Tibial nerve (tissue), 4 donors: ENCODE measurements around the gene PDSS2. TPM values are rescaled to one million over a fixed set of nuclear protein-coding genes. Genes with fewer than 3 reads are reported as not detected.

Experiments used
- DNase-seq, 2 donors: peaks; one replicate each; pipeline ENCODE4 v3.0.0-alpha.2; 2019; ENCODE audit warnings: low spot score in 2 of 2
- H3K27ac ChIP-seq, 4 donors: fragments of 200-600 bp; sonication (generic) in 3 of 4; one replicate each; pipeline ENCODE4 v1.5.1; 2017 to 2019; ENCODE audit warnings: mild to moderate bottlenecking in 1 of 4
- H3K27me3 ChIP-seq, 2 donors: fragments of 200-600 bp; sonication (generic) in 1 of 2; one replicate each; pipeline versions ENCODE4 v1.5.1 to v1.6.0; 2017 to 2019
- H3K36me3 ChIP-seq, 3 donors: fragments of 200-600 bp; sonication (generic); one replicate each; pipeline ENCODE4 v1.5.1; 2018 to 2019
- H3K4me1 ChIP-seq, 4 donors: fragments of 200-600 bp; sonication (generic) in 3 of 4; one replicate each; pipeline ENCODE4 v1.5.1; 2017 to 2019
- H3K4me3 ChIP-seq, 4 donors: fragments of 200-600 bp; sonication (generic) in 3 of 4; one replicate each; pipeline ENCODE4 v1.5.1; 2017 to 2019; ENCODE audit warnings: mild to moderate bottlenecking in 1 of 4, moderate library complexity in 1 of 4
- H3K9me3 ChIP-seq, 4 donors: fragments of 200-600 bp; sonication (generic) in 3 of 4; one replicate each; pipeline ENCODE4 v1.5.1; 2017 to 2019
- CTCF ChIP-seq, 5 experiments: fragments of 200-600 bp in 3 of 5; fragments of 450-650 bp in 2 of 5; sonication (generic) in 3 of 5; IDR thresholded peaks; one replicate each; pipeline ENCODE4 v1.5.1; 2016 to 2019; ENCODE audit warnings: antibody characterized with exemption in 5 of 5, mild to moderate bottlenecking in 3 of 5, moderate library complexity in 2 of 5
- EP300 ChIP-seq, 2 donors: sonication (generic); formaldehyde crosslinking; IDR thresholded peaks; one replicate each; pipeline ENCODE4 v1.6.1; 2017; ENCODE audit warnings: antibody characterized with exemption in 2 of 2, mild to moderate bottlenecking in 1 of 2
- POLR2A ChIP-seq, 2 donors: fragments of 450-650 bp; IDR thresholded peaks; one replicate each; pipeline ENCODE4 v1.6.1; 2017; ENCODE audit warnings: antibody characterized with exemption in 2 of 2, mild to moderate bottlenecking in 2 of 2, moderate library complexity in 2 of 2
- WGBS, 2 donors: methylation state at CpG; one replicate each; pipeline ENCODE4 v1.1.5; 2018; 5-methylcytosine and 5-hydroxymethylcytosine counted together
- total RNA-seq, 4 donors: library from RNA; depleted of rRNA; stranded (reverse); fragments of >200 nt; gene quantifications; one replicate each; pipeline ENCODE4 v1.1.0, GENCODE V29; 2016

PDSS2 gene
- total RNA-seq, 4 donors from 2014 or later = 8.2 to 9.4 (median 8.6) TPM

- 89 to 97% methylated on average over 1 of the region's 1 CpG for WGBS, 2 donors
- Histone ChIP-seq H3K36me3 (peaks cover 0 to 27% (median 0%) of the 10 kb centered on the region in 3 donors), H3K27ac (no peak overlapping the region), H3K9me3 (peaks cover 0 to 37% (median 5%) of the 10 kb centered on the region in 4 donors), H3K4me1 (no peaks in the 10 kb centered on the region), H3K27me3 (no peaks in the 10 kb centered on the region), H3K4me3 (no peak overlapping the region)
- TF ChIP-seq EP300 (IDR thresholded peaks at IDR 0.05) = no peak
- no peak for TF ChIP-seq CTCF (IDR thresholded peaks at IDR 0.05)
- no peak for TF ChIP-seq POLR2A (IDR thresholded peaks at IDR 0.05)
- DNase-seq = no peak
Measured at GRCh38 chr6:107396211-107396610, 63.2 kb downstream of the PDSS2 start.

- DNase-seq = no peak
- peaks cover 0 to 13% (median 0%) of the 10 kb centered on the region in 3 donors for H3K36me3 ChIP-seq
- no peaks in the 10 kb centered on the region for H3K27me3 ChIP-seq
- peaks cover 0 to 28% (median 3%) of the 10 kb centered on the region in 4 donors for H3K9me3 ChIP-seq
- H3K4me3 ChIP-seq = no peak overlapping the region
- no peak overlapping the region for H3K27ac ChIP-seq
- 94 to 100% methylated on average over 2 of the region's 2 CpGs for WGBS, 2 donors
- no peaks in the 10 kb centered on the region for H3K4me1 ChIP-seq
- TF ChIP-seq EP300 (IDR thresholded peaks at IDR 0.05) (no peak), CTCF (IDR thresholded peaks at IDR 0.05) (no peak), POLR2A (IDR thresholded peaks at IDR 0.05) (no peak)
Measured at GRCh38 chr6:107392069-107392468, 67.3 kb downstream of the PDSS2 start.

GRCh38 chr6:107390685-107391435 lies 68.5 kb downstream of the PDSS2 start:
- peaks cover 0 to 28% (median 3%) of the 10 kb centered on the region in 4 donors for H3K9me3 ChIP-seq
- H3K36me3 ChIP-seq = peaks cover 0 to 13% (median 0%) of the 10 kb centered on the region in 3 donors
- H3K4me1 ChIP-seq = no peaks in the 10 kb centered on the region
- H3K27ac ChIP-seq = no peak overlapping the region
- DNase-seq = no peak
- no peak overlapping the region for H3K4me3 ChIP-seq
- no peak for TF ChIP-seq EP300 (IDR thresholded peaks at IDR 0.05)
- TF ChIP-seq POLR2A (IDR thresholded peaks at IDR 0.05) = no peak
- TF ChIP-seq CTCF (IDR thresholded peaks at IDR 0.05) = no peak
- no peaks in the 10 kb centered on the region for H3K27me3 ChIP-seq

GRCh38 chr6:107390056-107390455 lies 69.3 kb downstream of the PDSS2 start:
- DNase-seq = no peak
- Histone ChIP-seq H3K27ac (no peak overlapping the region), H3K36me3 (peaks cover 0 to 13% (median 0%) of the 10 kb centered on the region in 3 donors), H3K4me1 (no peaks in the 10 kb centered on the region), H3K9me3 (peaks cover 0 to 26% (median 3%) of the 10 kb centered on the region in 4 donors), H3K4me3 (no peak overlapping the region), H3K27me3 (no peaks in the 10 kb centered on the region)
- WGBS, 2 donors = 96 to 97% methylated on average over 2 of the region's 2 CpGs
- TF ChIP-seq CTCF (IDR thresholded peaks at IDR 0.05) = no peak
- no peak for TF ChIP-seq EP300 (IDR thresholded peaks at IDR 0.05)
- no peak for TF ChIP-seq POLR2A (IDR thresholded peaks at IDR 0.05)

- Histone ChIP-seq H3K27ac (no peak overlapping the region), H3K4me1 (no peaks in the 10 kb centered on the region), H3K9me3 (no peaks in the 10 kb centered on the region), H3K36me3 (no peaks in the 10 kb centered on the region), H3K27me3 (no peaks in the 10 kb centered on the region), H3K4me3 (no peak overlapping the region)
- TF ChIP-seq CTCF (IDR thresholded peaks at IDR 0.05) (no peak), POLR2A (IDR thresholded peaks at IDR 0.05) (no peak), EP300 (IDR thresholded peaks at IDR 0.05) (no peak)
- no peak for DNase-seq
- 84% methylated on average over 2 of the region's 2 CpGs for WGBS, 2 donors
Measured at GRCh38 chr6:107386904-107387303, 72.5 kb downstream of the PDSS2 start.
